Neural progenitor cell (in vitro differentiated cells): ENCODE data around the gene GOLGA1. TPM values are rescaled to one million over a fixed set of nuclear protein-coding genes. Genes with fewer than 3 reads are reported as not detected.

Experiments
- DNase-seq: peaks from one replicate; pipeline ENCODE4 v3.0.0-alpha.2; 2016; ENCODE audit warnings: low spot score
- H2AFZ ChIP-seq: fragments of 200-600 bp; sonication (generic); replicated peaks from 2 replicates; pipeline ENCODE4 v1.6.1; 2016; ENCODE audit warnings: antibody characterized with exemption
- H3F3A ChIP-seq: fragments of 200-600 bp; sonication (generic); 2 replicates; pipeline ENCODE4 v1.6.1; 2016; ENCODE audit warnings: antibody characterized with exemption, low read depth
- H3K27ac ChIP-seq: fragments of 200-600 bp; sonication (generic); 2 replicates; pipeline ENCODE4 v1.5.1; 2016; ENCODE audit warnings: mild to moderate bottlenecking
- H3K27me3 ChIP-seq: fragments of 200-600 bp; sonication (generic); 2 replicates; pipeline ENCODE4 v1.6.1; 2016; ENCODE audit warnings: mild to moderate bottlenecking, moderate library complexity
- H3K36me3 ChIP-seq: fragments of 200-600 bp; sonication (generic); 2 replicates; pipeline ENCODE4 v1.5.1; 2016
- H3K4me1 ChIP-seq: fragments of 200-600 bp; sonication (generic); 2 replicates; pipeline ENCODE4 v1.6.1; 2016; ENCODE audit warnings: mixed run types
- H3K4me2 ChIP-seq: fragments of 200-600 bp; sonication (generic); 2 replicates; pipeline ENCODE4 v1.6.1; 2016
- H3K4me3 ChIP-seq: fragments of 200-600 bp; sonication (generic); 2 replicates; pipeline ENCODE4 v1.5.1; 2016
- H3K79me2 ChIP-seq: fragments of 200-600 bp; sonication (generic); 2 replicates; pipeline ENCODE4 v1.6.1; 2016; ENCODE audit warnings: low read depth
- H3K9ac ChIP-seq: fragments of 200-600 bp; sonication (generic); 2 replicates; pipeline ENCODE4 v1.6.1; 2016
- H3K9me3 ChIP-seq: fragments of 200-600 bp; sonication (generic); 2 replicates; pipeline ENCODE4 v1.5.1; 2016; ENCODE audit warnings: low read depth
- H4K20me1 ChIP-seq: fragments of 200-600 bp; sonication (generic); 2 replicates; pipeline ENCODE4 v1.6.1; 2016; ENCODE audit warnings: low read depth
- H3K27ac Mint-ChIP-seq: 3 replicates; pipeline ENCODE4 v1.8.0; 2021; ENCODE audit warnings: mixed read lengths
- H3K27me3 Mint-ChIP-seq: 2 replicates; pipeline ENCODE4 v1.8.0; 2022; ENCODE audit warnings: low read depth, mild to moderate bottlenecking, inconsistent platforms, moderate library complexity, mixed read lengths; ENCODE audit not compliant: insufficient read depth
- H3K36me3 Mint-ChIP-seq: 3 replicates; pipeline ENCODE4 v1.8.0; 2021; ENCODE audit warnings: mixed read lengths
- H3K4me1 Mint-ChIP-seq: 3 replicates; pipeline ENCODE4 v1.8.0; 2021; ENCODE audit warnings: mixed read lengths
- H3K4me3 Mint-ChIP-seq: 3 replicates; pipeline ENCODE4 v1.8.0; 2021; ENCODE audit warnings: mild to moderate bottlenecking, moderate library complexity, mixed read lengths
- H3K9me3 Mint-ChIP-seq: 3 replicates; pipeline ENCODE4 v1.8.0; 2020; ENCODE audit warnings: mixed read lengths
- CTCF ChIP-seq: fragments of 200-600 bp; sonication (generic); IDR thresholded peaks from 2 replicates; pipeline ENCODE4 v1.5.1; 2017; ENCODE audit warnings: antibody characterized with exemption, mild to moderate bottlenecking
- EZH2 ChIP-seq: fragments of 200-600 bp; sonication (generic); IDR thresholded peaks from 2 replicates; pipeline ENCODE4 v1.6.1; 2017; ENCODE audit warnings: antibody characterized with exemption, mild to moderate bottlenecking, moderate library complexity
- EZH2phosphoT487 ChIP-seq: fragments of 200-600 bp; sonication (generic); IDR thresholded peaks from 2 replicates; pipeline ENCODE4 v1.6.1; 2017; ENCODE audit warnings: antibody characterized with exemption
- small RNA-seq: library from RNA; depleted of rRNA; stranded (forward); fragments of <200 nt; gene quantifications from one replicate; pipeline ENCODE3, GENCODE V24; 2015
- total RNA-seq: library from RNA; depleted of rRNA; stranded (reverse); fragments of >200 nt; gene quantifications from 2 replicates; pipeline ENCODE4 v1.2.3, GENCODE V29; 2015; ENCODE audit warnings: low replicate concordance

Gene GOLGA1
- total RNA-seq, 1 donor from 2014 or later: 17.8 TPM

GRCh38 chr9:124830593-124830992, 110.3 kb downstream of the GOLGA1 start:
- Mint-ChIP-seq H3K4me1 (peaks cover 11% of the 10 kb centered on the region), H3K4me3 (no peak overlapping the region), H3K27ac (no peak overlapping the region), H3K36me3 (no peaks in the 10 kb centered on the region), H3K9me3 (no peaks in the 10 kb centered on the region), H3K27me3 (peaks cover 2% of the 10 kb centered on the region)
- Histone ChIP-seq H3K4me1 (peaks cover 6% of the 10 kb centered on the region), H3K9ac (no peak overlapping the region), H2AFZ (no peak overlapping the region), H4K20me1 (no peaks in the 10 kb centered on the region), H3K4me2 (no peak overlapping the region), H3K36me3 (no peaks in the 10 kb centered on the region), H3K79me2 (no peaks in the 10 kb centered on the region), H3K9me3 (no peaks in the 10 kb centered on the region), H3K27me3 (no peaks in the 10 kb centered on the region), H3F3A (no peaks in the 10 kb centered on the region), H3K27ac (no peak overlapping the region), H3K4me3 (no peak overlapping the region)
- no peak for DNase-seq
- no peak for TF ChIP-seq CTCF
- TF ChIP-seq EZH2: no peak
- no peak for TF ChIP-seq EZH2phosphoT487

GRCh38 chr9:124829334-124829669, 111.6 kb downstream of the GOLGA1 start:
- Histone ChIP-seq H3K79me2 (no peaks in the 10 kb centered on the region), H3K4me3 (no peak overlapping the region), H4K20me1 (no peaks in the 10 kb centered on the region), H3K9ac (no peak overlapping the region), H2AFZ (peak overlapping the region; percentile 68), H3K9me3 (no peaks in the 10 kb centered on the region), H3K4me1 (peaks cover 6% of the 10 kb centered on the region), H3K27me3 (no peaks in the 10 kb centered on the region), H3F3A (no peaks in the 10 kb centered on the region), H3K4me2 (no peak overlapping the region), H3K36me3 (no peaks in the 10 kb centered on the region), H3K27ac (no peak overlapping the region)
- no peak for DNase-seq
- TF ChIP-seq EZH2 (no peak), EZH2phosphoT487 (no peak)
- Mint-ChIP-seq H3K4me1 (peaks cover 10% of the 10 kb centered on the region), H3K27me3 (peaks cover 1% of the 10 kb centered on the region), H3K36me3 (no peaks in the 10 kb centered on the region), H3K9me3 (no peaks in the 10 kb centered on the region), H3K4me3 (no peak overlapping the region), H3K27ac (no peak overlapping the region)

GRCh38 chr9:124828489-124829333, 112.2 kb downstream of the GOLGA1 start:
- no peak overlapping the region for H3K4me2 ChIP-seq
- H3K4me1 Mint-ChIP-seq: peaks cover 9% of the 10 kb centered on the region
- H3K27ac ChIP-seq: no peak overlapping the region
- H3K9me3 Mint-ChIP-seq: no peaks in the 10 kb centered on the region
- no peaks in the 10 kb centered on the region for H3K27me3 Mint-ChIP-seq
- H3K9ac ChIP-seq: no peak overlapping the region
- H3F3A ChIP-seq: no peaks in the 10 kb centered on the region
- no peaks in the 10 kb centered on the region for H4K20me1 ChIP-seq
- no peaks in the 10 kb centered on the region for H3K36me3 Mint-ChIP-seq
- peaks cover 6% of the 10 kb centered on the region for H3K4me1 ChIP-seq
- H3K79me2 ChIP-seq: no peaks in the 10 kb centered on the region
- TF ChIP-seq EZH2 (no peak), CTCF (no peak)
- H3K27me3 ChIP-seq: no peaks in the 10 kb centered on the region
- no peak overlapping the region for H3K4me3 Mint-ChIP-seq
- no peak overlapping the region for H3K27ac Mint-ChIP-seq
- H3K4me3 ChIP-seq: no peak overlapping the region
- peak overlapping the region; percentile 68 for H2AFZ ChIP-seq
- no peaks in the 10 kb centered on the region for H3K9me3 ChIP-seq
- no peaks in the 10 kb centered on the region for H3K36me3 ChIP-seq
- no peak for DNase-seq

Small RNA genes lying within 50 kb of the gene (small RNA-seq; reads per million reads assigned to genes)
- gene RNU4-82P: not detected

Other genes with a start within 250 kb of the GOLGA1 start
- 302 and 313 TPM in 2 replicates for gene NR6A1, start 169.8 kb downstream of the GOLGA1 start, total RNA-seq
- gene OLFML2A, start 163.9 kb downstream of the GOLGA1 start, total RNA-seq: 3.1 and 9.0 TPM in 2 replicates
- not detected in 2 replicates for gene WDR38, start 87.6 kb downstream of the GOLGA1 start, total RNA-seq
- 2,408 and 2,553 TPM in 2 replicates for gene RPL35, start 79.1 kb downstream of the GOLGA1 start, total RNA-seq
- gene ARPC5L, start 79.0 kb downstream of the GOLGA1 start, total RNA-seq: 24.0 and 26.2 TPM in 2 replicates
- 24.1 and 30.2 TPM in 2 replicates for gene SCAI, start 202.4 kb upstream of the GOLGA1 start, total RNA-seq
- 41.7 and 61.7 TPM in 2 replicates for gene PPP6C, start 248.7 kb upstream of the GOLGA1 start, total RNA-seq